H9 (cell line): ENCODE data around the gene SORCS2. TPM values are rescaled to one million over a fixed set of nuclear protein-coding genes. Genes with fewer than 3 reads are reported as not detected.

Experiments used
- DNase-seq: peaks from one replicate; pipeline ENCODE4 v3.0.0-alpha.2; 2017
- H2AFZ ChIP-seq: one replicate; pipeline ENCODE4 v1.6.1; 2013; ENCODE audit warnings: mild to moderate bottlenecking, low read length, control low read depth, moderate library complexity
- H2AK5ac ChIP-seq: 2 replicates; pipeline ENCODE4 v1.6.1; 2013; ENCODE audit warnings: low read length, control low read depth, mixed read lengths; ENCODE audit not compliant: insufficient read length
- H2BK120ac ChIP-seq: one replicate; pipeline ENCODE4 v1.6.1; 2013; ENCODE audit warnings: low read depth, mild to moderate bottlenecking, low read length, control low read depth, inconsistent platforms; ENCODE audit not compliant: poor library complexity, severe bottlenecking
- H2BK12ac ChIP-seq: 2 replicates; pipeline ENCODE4 v1.6.1; 2013; ENCODE audit warnings: low read length, control low read depth, mixed read lengths, low read depth; ENCODE audit not compliant: insufficient read length
- H2BK15ac ChIP-seq: 2 replicates; pipeline ENCODE4 v1.6.1; 2013; ENCODE audit warnings: low read depth, low read length, control low read depth
- H2BK20ac ChIP-seq: one replicate; pipeline ENCODE4 v1.6.1; 2013; ENCODE audit warnings: low read depth, mild to moderate bottlenecking, low read length, control low read depth, inconsistent platforms; ENCODE audit not compliant: poor library complexity, severe bottlenecking
- H2BK5ac ChIP-seq: 2 replicates; pipeline ENCODE4 v1.6.1; 2013; ENCODE audit warnings: low read length, control low read depth, mixed read lengths; ENCODE audit not compliant: insufficient read length
- H3K14ac ChIP-seq: 2 replicates; pipeline ENCODE4 v1.6.1; 2013; ENCODE audit warnings: low read length, control low read depth; ENCODE audit not compliant: insufficient read depth
- H3K18ac ChIP-seq: 2 replicates; pipeline ENCODE4 v1.6.1; 2013; ENCODE audit warnings: low read depth, mild to moderate bottlenecking, mixed read lengths, low read length, control low read depth; ENCODE audit not compliant: insufficient read length
- H3K23ac ChIP-seq: 2 replicates; pipeline ENCODE4 v1.6.1; 2013; ENCODE audit warnings: low read length, control low read depth, mixed read lengths, low read depth; ENCODE audit not compliant: insufficient read length
- H3K23me2 ChIP-seq: 2 replicates; pipeline ENCODE4 v1.6.1; 2013; ENCODE audit warnings: low read depth, mild to moderate bottlenecking, mixed read lengths, low read length, control low read depth; ENCODE audit not compliant: insufficient read length, poor library complexity, severe bottlenecking
- H3K27ac ChIP-seq: 2 replicates; pipeline ENCODE4 v1.5.1; 2013; ENCODE audit warnings: low read length, control low read depth, mixed read lengths, low read depth; ENCODE audit not compliant: insufficient read length
- H3K27me3 ChIP-seq: 2 replicates; pipeline ENCODE4 v1.6.1; 2013; ENCODE audit warnings: low read length, control low read depth, inconsistent platforms; ENCODE audit not compliant: insufficient read depth
- H3K4ac ChIP-seq: 2 replicates; pipeline ENCODE4 v1.6.1; 2013; ENCODE audit warnings: low read depth, mild to moderate bottlenecking, control low read depth, inconsistent platforms, low read length, moderate library complexity
- H3K4me1 ChIP-seq: 2 replicates; pipeline ENCODE4 v1.6.1; 2013; ENCODE audit warnings: low read length, control low read depth, inconsistent platforms; ENCODE audit not compliant: insufficient read depth
- H3K4me2 ChIP-seq: 2 replicates; pipeline ENCODE4 v1.6.1; 2013; ENCODE audit warnings: low read length, control low read depth, mixed read lengths; ENCODE audit not compliant: insufficient read length, insufficient read depth
- H3K56ac ChIP-seq: 2 replicates; pipeline ENCODE4 v1.6.1; 2013; ENCODE audit warnings: low read depth, mild to moderate bottlenecking, mixed read lengths, low read length, control low read depth; ENCODE audit not compliant: insufficient read length
- H3K79me1 ChIP-seq: 2 replicates; pipeline ENCODE4 v1.6.1; 2013; ENCODE audit warnings: low read depth, mild to moderate bottlenecking, moderate library complexity, low read length, control low read depth, inconsistent platforms; ENCODE audit not compliant: insufficient read depth, poor library complexity, severe bottlenecking
- H3K79me2 ChIP-seq: 2 replicates; pipeline ENCODE4 v1.6.1; 2013; ENCODE audit warnings: low read length, control low read depth, inconsistent platforms; ENCODE audit not compliant: insufficient read depth
- H3K9ac ChIP-seq: 2 replicates; pipeline ENCODE4 v1.6.1; 2013; ENCODE audit warnings: low read length, control low read depth, mixed read lengths; ENCODE audit not compliant: insufficient read length; ENCODE audit errors: extremely low read depth
- H3K9me3 ChIP-seq: one replicate; pipeline ENCODE4 v1.6.1; 2013; ENCODE audit warnings: low read depth, low read length, inconsistent platforms; ENCODE audit not compliant: control insufficient read depth
- H3T11ph ChIP-seq: one replicate; pipeline ENCODE4 v1.6.1; 2013; ENCODE audit warnings: mild to moderate bottlenecking, low read length, control low read depth, inconsistent platforms
- H4K20me1 ChIP-seq: one replicate; pipeline ENCODE4 v1.6.1; 2013; ENCODE audit not compliant: control insufficient read depth, insufficient read length, insufficient read depth
- H4K5ac ChIP-seq: 2 replicates; pipeline ENCODE4 v1.6.1; 2013; ENCODE audit warnings: low read depth, mild to moderate bottlenecking, mixed read lengths, low read length, control low read depth; ENCODE audit not compliant: insufficient read length
- H4K8ac ChIP-seq: replicated peaks from 2 replicates; pipeline ENCODE4 v1.6.1; 2013; ENCODE audit warnings: low read length, control low read depth, mixed read lengths, low read depth; ENCODE audit not compliant: insufficient read length
- H4K91ac ChIP-seq: 2 replicates; pipeline ENCODE4 v1.6.1; 2013; ENCODE audit warnings: low read depth, mild to moderate bottlenecking, moderate library complexity, mixed read lengths, low read length, control low read depth; ENCODE audit not compliant: insufficient read length
- H3K27ac Mint-ChIP-seq, 3 experiments: 2 replicates in 2 of 3; 3 replicates in 1 of 3; pipeline ENCODE4 v1.8.0; 2020 to 2021; ENCODE audit warnings: mixed read lengths in 3 of 3, mild to moderate bottlenecking in 1 of 3, moderate library complexity in 1 of 3
- H3K27me3 Mint-ChIP-seq: 2 replicates; pipeline ENCODE4 v1.8.0; 2021; ENCODE audit warnings: low read depth, mild to moderate bottlenecking, moderate library complexity, mixed read lengths
- H3K36me3 Mint-ChIP-seq, 3 experiments: 2 replicates in 2 of 3; 3 replicates in 1 of 3; pipeline ENCODE4 v1.8.0; 2020 to 2021; ENCODE audit warnings: low read depth in 3 of 3, mixed read lengths in 3 of 3; ENCODE audit not compliant: insufficient read depth in 1 of 3
- H3K4me1 Mint-ChIP-seq, 2 experiments: 2 replicates each; pipeline ENCODE4 v1.8.0; 2020; ENCODE audit warnings: mixed read lengths in 2 of 2
- H3K4me3 Mint-ChIP-seq, 2 experiments: 2 replicates in 1 of 2; 3 replicates in 1 of 2; pipeline ENCODE4 v1.8.0; 2020 to 2021; ENCODE audit warnings: mild to moderate bottlenecking in 2 of 2, mixed read lengths in 2 of 2, moderate library complexity in 1 of 2
- H3K9me3 Mint-ChIP-seq, 2 experiments: 2 replicates in 1 of 2; 3 replicates in 1 of 2; pipeline ENCODE4 v1.8.0; 2020; ENCODE audit warnings: mild to moderate bottlenecking in 2 of 2, mixed read lengths in 2 of 2, moderate library complexity in 1 of 2
- WGBS: extraction: QIAGEN DNeasy Blood & Tissue Kit; methylation state at CpG from one replicate; pipeline ENCODE4 v1.1.7; 2013; ENCODE audit warnings: missing lambda C conversion rate, low lambda C conversion rate, mixed read lengths; ENCODE audit not compliant: insufficient read length; ENCODE audit errors: extremely low coverage; 5-methylcytosine and 5-hydroxymethylcytosine counted together
- total RNA-seq: library from RNA; stranded (reverse); gene quantifications from 2 replicates; pipeline ENCODE4 v1.2.1, GENCODE V29; 2021
- TF ChIP-seq, protein P1 (sequence below): fragments of 200-600 bp; sonication (generic); conservative IDR thresholded peaks from 3 replicates; pipeline ENCODE4 v1.8.0; 2021; ENCODE audit warnings: antibody characterized with exemption, mild to moderate bottlenecking

Gene SORCS2
- total RNA-seq, 1 experiment from 2014 or later = 0.57 TPM

DNA sequence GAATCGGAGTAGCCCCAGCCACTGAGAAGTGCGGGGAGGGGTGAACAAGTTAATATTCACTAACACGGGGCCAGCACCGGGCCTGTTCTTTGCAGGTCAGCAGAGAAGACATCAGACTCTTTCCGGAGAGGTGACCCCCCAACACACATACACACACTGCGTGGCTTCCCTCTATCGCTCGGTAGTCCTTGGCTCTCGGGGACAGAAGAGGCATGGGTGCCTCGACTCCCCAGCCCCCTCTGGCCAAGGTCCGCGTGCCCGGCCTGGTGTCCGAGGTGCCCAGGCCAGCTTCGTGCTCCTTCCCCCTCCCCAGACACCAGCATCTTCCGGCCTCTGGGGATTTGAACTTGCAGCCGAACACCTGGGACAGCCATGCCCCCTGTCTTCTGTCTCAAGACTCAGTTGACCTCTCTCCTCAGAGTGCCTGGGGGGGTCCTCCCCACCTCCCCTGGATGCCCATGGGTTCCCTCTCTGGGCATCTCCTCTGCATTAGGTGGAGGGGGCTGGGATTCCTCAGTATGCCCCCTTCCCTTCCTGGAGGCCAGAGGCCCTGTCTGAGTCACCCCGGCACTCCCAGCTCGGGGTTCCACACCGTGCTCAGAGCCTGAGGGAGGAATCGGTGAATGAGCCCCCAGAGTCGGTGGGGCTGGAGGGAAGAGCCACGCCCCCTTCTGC lies 104.5 kb downstream of the SORCS2 start:
- H2AFZ ChIP-seq = no peak overlapping the region
- H3K23me2 ChIP-seq = no peaks in the 10 kb centered on the region
- no peak overlapping the region for H4K91ac ChIP-seq
- H2BK12ac ChIP-seq = no peak overlapping the region
- no peak overlapping the region for H3K9ac ChIP-seq
- H3K4me3 Mint-ChIP-seq = no peak overlapping the region
- no peaks in the 10 kb centered on the region for H3K79me2 ChIP-seq
- no peak overlapping the region for H2BK5ac ChIP-seq
- H4K20me1 ChIP-seq = no peaks in the 10 kb centered on the region
- TF ChIP-seq, protein P1, sequence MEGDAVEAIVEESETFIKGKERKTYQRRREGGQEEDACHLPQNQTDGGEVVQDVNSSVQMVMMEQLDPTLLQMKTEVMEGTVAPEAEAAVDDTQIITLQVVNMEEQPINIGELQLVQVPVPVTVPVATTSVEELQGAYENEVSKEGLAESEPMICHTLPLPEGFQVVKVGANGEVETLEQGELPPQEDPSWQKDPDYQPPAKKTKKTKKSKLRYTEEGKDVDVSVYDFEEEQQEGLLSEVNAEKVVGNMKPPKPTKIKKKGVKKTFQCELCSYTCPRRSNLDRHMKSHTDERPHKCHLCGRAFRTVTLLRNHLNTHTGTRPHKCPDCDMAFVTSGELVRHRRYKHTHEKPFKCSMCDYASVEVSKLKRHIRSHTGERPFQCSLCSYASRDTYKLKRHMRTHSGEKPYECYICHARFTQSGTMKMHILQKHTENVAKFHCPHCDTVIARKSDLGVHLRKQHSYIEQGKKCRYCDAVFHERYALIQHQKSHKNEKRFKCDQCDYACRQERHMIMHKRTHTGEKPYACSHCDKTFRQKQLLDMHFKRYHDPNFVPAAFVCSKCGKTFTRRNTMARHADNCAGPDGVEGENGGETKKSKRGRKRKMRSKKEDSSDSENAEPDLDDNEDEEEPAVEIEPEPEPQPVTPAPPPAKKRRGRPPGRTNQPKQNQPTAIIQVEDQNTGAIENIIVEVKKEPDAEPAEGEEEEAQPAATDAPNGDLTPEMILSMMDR = no peak
- H2BK20ac ChIP-seq = no peak overlapping the region
- no peaks in the 10 kb centered on the region for H3K9me3 Mint-ChIP-seq
- peaks cover 6 to 19% of the 10 kb centered on the region in 2 experiments; a peak in 3 of 4 replicates for H3K4me1 Mint-ChIP-seq
- H3K79me1 ChIP-seq = no peaks in the 10 kb centered on the region
- no peak overlapping the region for H3K23ac ChIP-seq
- no peak overlapping the region for H3K18ac ChIP-seq
- no peak overlapping the region for H4K8ac ChIP-seq
- H3K4me1 ChIP-seq = no peaks in the 10 kb centered on the region
- no peak overlapping the region for H2BK120ac ChIP-seq
- H3K9me3 ChIP-seq = no peaks in the 10 kb centered on the region
- H3K56ac ChIP-seq = no peak overlapping the region
- H4K5ac ChIP-seq = no peak overlapping the region
- H3K4ac ChIP-seq = no peak overlapping the region
- DNase-seq = no peak
- no peak overlapping the region for H3K27ac Mint-ChIP-seq
- no peaks in the 10 kb centered on the region for H3K27me3 ChIP-seq
- H3K27me3 Mint-ChIP-seq = peaks cover 8% of the 10 kb centered on the region
- no peak overlapping the region for H3K27ac ChIP-seq
- H3K4me2 ChIP-seq = no peak overlapping the region
- H3T11ph ChIP-seq = no peak overlapping the region
- WGBS = no CpG with 5 or more reads among the region's 23 CpGs
- no peak overlapping the region for H3K14ac ChIP-seq
- no peaks in the 10 kb centered on the region for H3K36me3 Mint-ChIP-seq
- no peak overlapping the region for H2AK5ac ChIP-seq
- no peak overlapping the region for H2BK15ac ChIP-seq
